Fibroblast of lung (primary cell): ENCODE data around the gene RPE. TPM values are rescaled to one million over a fixed set of nuclear protein-coding genes. Genes with fewer than 3 reads are reported as not detected.

Experiments used
- DNase-seq, 2 donors: peaks; one replicate each; pipeline versions ENCODE4 v3.0.0 to v3.0.0-alpha.2; 2010; ENCODE audit warnings: low read depth in 2 of 2
- H2AFZ ChIP-seq: 2 replicates; pipeline ENCODE4 v1.5.1; 2012; ENCODE audit warnings: low read length, control low read depth, inconsistent platforms
- H3K27ac ChIP-seq: 2 replicates; pipeline ENCODE4 v1.5.1; 2011; ENCODE audit warnings: low read length, control low read depth; ENCODE audit not compliant: insufficient read depth
- H3K27me3 ChIP-seq: 2 replicates; pipeline ENCODE4 v1.5.1; 2011; ENCODE audit warnings: mild to moderate bottlenecking, low read length; ENCODE audit not compliant: control insufficient read depth, insufficient read depth
- H3K36me3 ChIP-seq: 2 replicates; pipeline ENCODE4 v1.5.1; 2011; ENCODE audit warnings: low read length; ENCODE audit not compliant: control insufficient read depth, insufficient read depth
- H3K4me1 ChIP-seq: 2 replicates; pipeline ENCODE4 v1.5.1; 2011; ENCODE audit warnings: low read length; ENCODE audit not compliant: control insufficient read depth, insufficient read depth; ENCODE audit errors: extremely low read depth
- H3K4me2 ChIP-seq: 2 replicates; pipeline ENCODE4 v1.5.1; 2011; ENCODE audit warnings: low read length, control low read depth; ENCODE audit not compliant: insufficient read depth; ENCODE audit errors: extremely low read depth
- H3K4me3 ChIP-seq, 4 experiments: fragments of 200-600 bp in 1 of 4; sonication (generic) in 1 of 4; replicated peaks in 1 of 4; 2 replicates each; pipeline ENCODE4 v1.5.1; 2011 to 2016; ENCODE audit warnings: low read length in 4 of 4, low read depth in 3 of 4, mild to moderate bottlenecking in 3 of 4, control low read depth in 2 of 4, inconsistent platforms in 1 of 4, mixed read lengths in 1 of 4; ENCODE audit not compliant: insufficient read depth in 1 of 4; ENCODE audit errors: control extremely low read depth in 1 of 4
- H3K79me2 ChIP-seq: 2 replicates; pipeline ENCODE4 v1.5.1; 2012; ENCODE audit warnings: mild to moderate bottlenecking, low read length, inconsistent platforms; ENCODE audit not compliant: control insufficient read depth, insufficient read depth
- H3K9ac ChIP-seq: 2 replicates; pipeline ENCODE4 v1.5.1; 2011; ENCODE audit warnings: mild to moderate bottlenecking, low read length, control low read depth; ENCODE audit not compliant: insufficient read depth
- H3K9me3 ChIP-seq: 2 replicates; pipeline ENCODE4 v1.5.1; 2012; ENCODE audit warnings: low read depth, low read length; ENCODE audit not compliant: control insufficient read depth, insufficient read depth
- H4K20me1 ChIP-seq: 2 replicates; pipeline ENCODE4 v1.5.1; 2011; ENCODE audit warnings: low read length; ENCODE audit not compliant: control insufficient read depth, insufficient read depth; ENCODE audit errors: extremely low read depth
- EZH2 ChIP-seq: IDR thresholded peaks from 2 replicates; pipeline ENCODE4 v1.5.1; 2012; ENCODE audit warnings: low read length, control low read depth, mild to moderate bottlenecking; ENCODE audit errors: missing control alignments
- polyA plus RNA-seq, 2 donors: library from polyadenylated mRNA; depleted of rRNA in 1 of 2; stranded (reverse) in 1 of 2; unstranded in 1 of 2; fragments of >200 nt; gene quantifications; 2 replicates each; pipeline ENCODE4 v1.2.1, GENCODE V29; 2011 to 2012; ENCODE audit warnings: missing spikeins in 1 of 2
- total RNA-seq: library from RNA; depleted of rRNA; stranded (reverse); fragments of >200 nt; gene quantifications from 2 replicates; pipeline ENCODE4 v1.2.1, GENCODE V29; 2014
- TF ChIP-seq, protein P1 (sequence below), 2 donors: IDR thresholded peaks in 1 of 2; conservative IDR thresholded peaks in 1 of 2; 1 replicate in 1 of 2; 2 replicates in 1 of 2; pipeline ENCODE4 v1.5.1; 2011 to 2012; ENCODE audit warnings: low read length in 2 of 2, control low read depth in 1 of 2, inconsistent platforms in 1 of 2, low read depth in 1 of 2, mild to moderate bottlenecking in 1 of 2

The RPE gene
- total and polyA plus RNA-seq, 2 donors (not counting 1 experiment from before 2014, with no cell fraction given): 75.1 to 81.3 TPM

DNA sequence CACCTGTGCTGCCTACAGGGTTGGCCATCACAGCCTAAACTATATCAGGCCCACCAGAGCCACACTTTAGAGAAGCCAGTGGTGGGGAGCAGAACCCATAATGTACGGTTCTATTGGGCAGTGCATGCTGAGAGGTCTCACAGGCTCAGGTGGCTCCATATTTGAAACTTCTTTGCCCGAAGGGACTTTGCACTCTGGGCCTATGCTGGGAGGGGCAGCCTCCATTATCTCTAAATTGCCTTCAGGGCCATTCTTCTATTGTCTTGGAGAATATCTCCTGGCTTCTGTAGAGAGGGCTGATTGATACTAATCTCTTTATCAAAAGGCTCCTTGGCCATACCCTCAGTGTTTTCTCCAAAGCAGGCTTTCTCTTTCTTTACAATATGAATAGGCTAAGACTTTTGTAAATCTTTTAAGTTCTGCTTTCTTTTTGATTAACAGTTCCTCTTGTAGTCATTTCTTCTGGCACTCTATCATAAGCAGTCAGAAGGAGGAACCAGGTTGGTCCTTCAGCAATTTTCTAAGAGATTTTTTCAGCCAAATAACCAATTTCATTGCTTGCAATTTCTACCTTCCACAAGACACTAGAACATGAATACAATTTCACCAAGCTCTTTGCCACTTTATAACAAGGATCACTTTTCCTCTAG lies 44.5 kb downstream of the RPE start:
- Histone ChIP-seq H3K79me2 (no peaks in the 10 kb centered on the region), H3K9me3 (no peaks in the 10 kb centered on the region), H3K4me2 (no peak overlapping the region), H2AFZ (no peak overlapping the region), H3K4me1 (no peaks in the 10 kb centered on the region), H3K27me3 (no peaks in the 10 kb centered on the region), H3K9ac (no peak overlapping the region), H3K27ac (no peak overlapping the region), H3K36me3 (no peaks in the 10 kb centered on the region), H3K4me3 (no peak overlapping the region), H4K20me1 (no peaks in the 10 kb centered on the region)
- no peak for DNase-seq
- no peak for TF ChIP-seq EZH2
- TF ChIP-seq, protein P1, sequence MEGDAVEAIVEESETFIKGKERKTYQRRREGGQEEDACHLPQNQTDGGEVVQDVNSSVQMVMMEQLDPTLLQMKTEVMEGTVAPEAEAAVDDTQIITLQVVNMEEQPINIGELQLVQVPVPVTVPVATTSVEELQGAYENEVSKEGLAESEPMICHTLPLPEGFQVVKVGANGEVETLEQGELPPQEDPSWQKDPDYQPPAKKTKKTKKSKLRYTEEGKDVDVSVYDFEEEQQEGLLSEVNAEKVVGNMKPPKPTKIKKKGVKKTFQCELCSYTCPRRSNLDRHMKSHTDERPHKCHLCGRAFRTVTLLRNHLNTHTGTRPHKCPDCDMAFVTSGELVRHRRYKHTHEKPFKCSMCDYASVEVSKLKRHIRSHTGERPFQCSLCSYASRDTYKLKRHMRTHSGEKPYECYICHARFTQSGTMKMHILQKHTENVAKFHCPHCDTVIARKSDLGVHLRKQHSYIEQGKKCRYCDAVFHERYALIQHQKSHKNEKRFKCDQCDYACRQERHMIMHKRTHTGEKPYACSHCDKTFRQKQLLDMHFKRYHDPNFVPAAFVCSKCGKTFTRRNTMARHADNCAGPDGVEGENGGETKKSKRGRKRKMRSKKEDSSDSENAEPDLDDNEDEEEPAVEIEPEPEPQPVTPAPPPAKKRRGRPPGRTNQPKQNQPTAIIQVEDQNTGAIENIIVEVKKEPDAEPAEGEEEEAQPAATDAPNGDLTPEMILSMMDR (conservative IDR thresholded peaks at IDR 0.05 in 1 of 2, IDR thresholded peaks at IDR 0.05 in 1 of 2; ENCODE audit: low read depth in 1 of 2, low read length in 2 of 2): no peak

DNA sequence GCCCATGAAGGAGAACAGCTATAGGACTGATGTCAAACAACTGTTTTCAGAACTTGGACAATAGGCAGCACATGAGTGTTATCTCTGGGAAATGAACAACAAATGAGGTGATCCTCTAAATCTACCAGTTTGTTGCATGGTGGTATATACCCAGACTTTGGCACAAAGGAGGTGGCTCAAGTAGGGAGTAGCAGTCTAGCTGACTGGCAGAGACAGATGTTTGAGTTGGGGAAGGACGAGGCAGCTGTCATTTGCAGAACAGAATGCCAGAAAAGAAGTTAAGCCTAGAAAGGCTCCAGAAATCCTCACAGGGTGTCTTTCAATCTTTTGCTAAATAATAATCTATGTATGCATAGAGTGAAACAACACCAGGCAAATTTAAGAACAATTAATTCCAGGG lies 47.4 kb downstream of the RPE start:
- Histone ChIP-seq H3K27me3 (no peaks in the 10 kb centered on the region), H3K4me3 (no peak overlapping the region), H3K27ac (no peak overlapping the region), H3K4me1 (no peaks in the 10 kb centered on the region), H3K9me3 (no peaks in the 10 kb centered on the region), H3K4me2 (no peak overlapping the region), H3K79me2 (no peaks in the 10 kb centered on the region), H4K20me1 (no peaks in the 10 kb centered on the region), H3K36me3 (no peaks in the 10 kb centered on the region), H3K9ac (no peak overlapping the region), H2AFZ (no peak overlapping the region)
- DNase-seq: no peak
- TF ChIP-seq, protein P1 (conservative IDR thresholded peaks at IDR 0.05 in 1 of 2, IDR thresholded peaks at IDR 0.05 in 1 of 2; ENCODE audit: low read depth in 1 of 2, low read length in 2 of 2): no peak
- TF ChIP-seq EZH2: no peak

DNA sequence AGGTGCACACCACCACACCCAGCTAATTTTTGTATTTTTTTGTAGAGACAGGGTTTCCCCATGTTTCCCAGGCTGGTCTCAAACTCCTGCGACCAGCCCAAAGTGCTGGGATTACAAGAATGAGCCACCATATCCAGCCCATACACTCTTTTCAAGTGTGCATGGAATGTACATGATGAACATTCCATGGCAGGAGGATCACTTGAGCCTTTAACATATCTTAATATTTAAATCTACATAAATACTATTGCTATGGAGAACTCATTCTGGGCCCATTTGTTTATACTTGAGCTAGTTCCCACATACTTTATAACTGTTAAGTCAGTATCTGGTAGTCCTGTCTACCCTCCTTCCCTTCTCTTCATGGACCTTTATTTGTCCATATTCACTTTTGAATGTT lies 48.4 kb downstream of the RPE start:
- Histone ChIP-seq H3K4me1 (no peaks in the 10 kb centered on the region), H4K20me1 (no peaks in the 10 kb centered on the region), H3K27me3 (no peaks in the 10 kb centered on the region), H3K27ac (no peak overlapping the region), H3K36me3 (no peaks in the 10 kb centered on the region), H3K4me3 (no peak overlapping the region), H3K9me3 (no peaks in the 10 kb centered on the region), H3K79me2 (no peaks in the 10 kb centered on the region), H3K9ac (no peak overlapping the region), H3K4me2 (no peak overlapping the region), H2AFZ (no peak overlapping the region)
- no peak for TF ChIP-seq EZH2
- TF ChIP-seq, protein P1 (conservative IDR thresholded peaks at IDR 0.05 in 1 of 2, IDR thresholded peaks at IDR 0.05 in 1 of 2; ENCODE audit: low read depth in 1 of 2, low read length in 2 of 2): no peak
- no peak for DNase-seq
